Putamen (tissue), 1 donor: ENCODE results near the gene ZMYND11.
"Not testable (repeated sequence)": the region's sequence is repeated elsewhere in the genome, so short reads cannot be mapped to it uniquely, and the experiment has no call there.

Experiments
- DNase-seq: peaks from one replicate; pipeline ENCODE4 v3.0.0-alpha.2; 2016; ENCODE audit warnings: low spot score

ZMYND11 gene

GRCh38 chr10:282294-283139 is 147.3 kb downstream of the ZMYND11 start:
- no peak for DNase-seq

- no peak for DNase-seq
Measured at GRCh38 chr10:283140-283479, 147.9 kb downstream of the ZMYND11 start.

DNA sequence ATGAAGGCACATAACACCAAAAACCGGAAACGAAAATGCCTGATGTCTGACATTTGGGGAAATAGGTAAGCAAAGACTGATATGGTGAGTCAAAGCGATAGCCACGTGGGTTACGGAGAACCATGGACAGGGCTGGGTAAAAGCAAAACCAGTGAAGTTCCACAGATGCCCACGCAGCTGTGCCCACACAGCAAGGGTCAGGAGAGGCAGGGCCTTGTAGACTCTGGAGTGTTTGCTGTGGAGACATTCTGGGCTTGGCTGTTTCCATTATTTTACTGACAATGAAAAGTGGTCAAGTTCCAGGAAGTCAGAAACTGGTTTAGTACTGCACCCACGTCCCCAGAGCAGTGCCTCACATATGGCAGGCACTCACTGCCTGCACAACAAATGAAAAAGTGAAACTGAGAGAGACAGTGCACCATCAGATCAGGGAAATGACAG is 148.7 kb downstream of the ZMYND11 start:
- DNase-seq, result no peak

DNA sequence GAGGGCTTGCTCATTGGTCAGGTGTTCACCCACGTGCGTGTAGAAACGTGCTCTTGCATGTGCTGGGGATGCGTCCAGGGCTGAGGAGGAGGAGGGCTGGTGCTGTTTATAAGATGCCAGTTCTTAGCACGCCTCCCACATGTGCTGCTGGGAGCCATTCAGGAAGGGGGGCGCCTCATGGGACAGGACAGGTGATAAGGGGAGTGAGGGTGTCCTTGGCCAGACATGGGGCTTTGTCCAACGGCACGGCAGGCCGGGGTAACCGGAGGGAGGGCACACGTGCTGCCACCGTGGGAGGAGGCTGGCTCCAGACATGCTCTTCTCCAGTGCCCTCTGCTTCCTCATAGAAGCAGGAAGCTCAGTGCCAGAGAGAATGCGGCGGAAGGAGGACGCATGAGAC is 150.0 kb downstream of the ZMYND11 start:
- DNase-seq, result no peak

DNA sequence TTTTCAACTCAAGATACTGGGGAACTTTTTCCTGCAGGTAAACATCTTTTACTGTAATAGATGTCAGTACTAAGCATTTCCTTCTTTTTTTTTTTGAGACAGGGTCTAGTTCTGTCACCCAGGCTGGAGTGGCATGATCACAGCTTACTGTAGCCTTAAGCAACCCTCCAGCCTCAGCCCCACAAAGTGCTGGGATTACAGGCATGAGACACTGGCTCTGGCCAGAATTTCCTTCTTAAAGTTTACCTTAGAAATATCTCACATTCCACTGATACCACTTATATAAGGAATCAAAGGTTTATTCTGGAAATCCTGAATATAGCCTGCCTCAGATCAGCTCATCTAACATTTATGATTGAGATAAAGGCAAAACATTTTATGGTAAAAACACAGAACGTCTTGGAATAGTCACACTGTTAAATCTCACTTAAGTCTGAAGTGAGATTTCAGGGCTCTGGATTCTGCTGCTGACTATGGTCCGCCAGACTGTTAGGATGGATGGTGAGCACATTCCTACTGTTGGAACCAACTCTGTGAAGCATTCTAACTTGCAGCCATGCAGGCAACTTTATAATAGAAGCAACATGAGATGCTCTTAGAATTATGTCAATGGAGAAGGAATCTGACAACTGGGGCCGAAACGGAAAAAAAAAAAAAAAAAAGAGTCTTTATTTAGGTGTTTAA is 151.9 kb downstream of the ZMYND11 start:
- DNase-seq, result no peak

- no peak for DNase-seq
Measured at GRCh38 chr10:287814-288213, 152.6 kb downstream of the ZMYND11 start.

GRCh38 chr10:288316-289200 is 153.3 kb downstream of the ZMYND11 start:
- no peak for DNase-seq

DNA sequence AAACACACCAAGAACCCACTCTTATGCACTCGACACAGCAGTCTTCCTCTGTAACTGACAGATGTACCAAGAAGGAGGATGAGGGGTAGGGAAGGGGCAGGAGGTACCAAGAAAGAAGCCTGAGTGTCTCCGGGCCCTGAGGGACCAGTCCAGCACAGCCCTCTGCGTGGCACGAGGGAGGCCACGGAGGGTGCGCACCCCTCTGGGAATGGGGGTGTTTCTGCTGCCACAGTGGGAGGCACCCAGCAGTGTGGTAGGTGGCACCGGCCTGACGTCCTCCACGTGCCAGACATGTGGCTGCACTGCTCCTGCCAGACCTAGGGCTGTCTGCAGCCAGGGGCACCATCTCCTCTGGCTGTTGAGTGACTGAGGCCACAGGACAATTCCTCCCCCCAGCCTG is 154.3 kb downstream of the ZMYND11 start:
- DNase-seq, result no peak

DNA sequence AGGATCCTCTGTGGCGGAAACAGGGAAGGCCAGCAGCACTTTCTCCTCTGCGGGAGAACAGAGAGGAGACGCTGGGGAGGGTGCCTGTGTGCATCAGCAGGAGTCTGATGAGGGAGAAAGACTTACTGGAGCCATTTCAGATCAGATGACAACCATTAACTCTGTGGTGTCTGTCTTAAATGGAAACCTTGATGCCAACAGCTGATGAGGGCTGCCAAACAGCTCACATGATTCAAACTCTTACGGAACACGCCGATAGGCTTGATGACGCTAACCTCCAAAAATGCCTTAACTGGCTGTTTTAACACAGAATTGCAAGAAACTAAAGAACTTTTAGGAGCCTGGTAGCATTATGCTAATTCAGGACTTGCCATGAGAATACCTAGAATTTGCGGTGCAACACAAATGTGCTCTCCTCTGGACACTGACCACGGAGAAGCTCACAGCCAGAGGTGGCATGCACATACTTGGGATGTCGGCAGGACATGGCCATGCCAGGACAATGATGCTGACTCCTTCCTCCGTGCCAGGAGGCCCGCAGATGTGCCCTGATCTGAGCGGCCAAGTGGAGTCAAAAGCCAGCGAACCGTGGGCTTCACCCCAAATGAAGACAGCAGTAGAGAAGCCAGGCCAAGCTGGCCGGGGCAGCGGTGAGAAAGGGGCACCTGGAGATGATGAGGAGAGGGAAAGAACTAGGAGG is 154.9 kb downstream of the ZMYND11 start:
- no peak for DNase-seq

DNA sequence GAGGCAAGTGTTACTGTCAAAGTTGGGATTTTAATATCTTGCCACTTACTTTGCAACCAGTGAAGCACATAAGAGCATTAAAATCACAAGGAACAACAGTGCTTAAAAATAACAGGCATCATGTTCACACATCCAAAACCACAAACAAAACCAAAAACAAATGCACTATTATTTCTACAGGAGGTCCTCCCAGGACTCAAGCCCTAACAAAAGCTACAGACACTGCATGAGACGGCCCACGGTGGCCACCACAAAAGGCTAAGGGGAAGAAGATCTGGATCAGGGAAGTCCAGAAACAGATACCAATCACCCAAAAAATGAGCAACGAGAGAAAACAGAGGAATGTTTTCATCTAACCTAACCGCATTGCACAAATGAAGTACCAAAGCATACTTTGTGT is 158.4 kb downstream of the ZMYND11 start:
- no peak for DNase-seq

DNA sequence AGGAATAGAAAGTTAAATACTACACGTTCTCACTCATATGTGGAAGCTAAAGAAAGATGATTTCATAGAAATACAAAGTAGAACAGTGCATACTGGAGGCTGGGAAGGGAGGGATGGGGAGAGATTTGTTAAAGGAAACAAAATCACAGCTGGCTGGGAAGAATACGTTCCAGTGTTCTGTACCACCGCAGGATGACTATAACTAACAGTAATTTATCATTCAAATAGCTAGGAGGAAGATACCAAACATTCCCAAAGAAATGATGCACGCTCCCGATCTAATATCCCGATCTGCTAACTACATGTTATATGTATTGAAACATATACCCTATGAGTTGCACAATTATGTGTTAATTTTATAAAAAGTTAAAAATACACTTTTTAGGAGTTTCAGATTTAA is 162.3 kb downstream of the ZMYND11 start:
- DNase-seq, result no peak

GRCh38 chr10:298033-298432 is 162.8 kb downstream of the ZMYND11 start:
- DNase-seq, result no peak

DNA sequence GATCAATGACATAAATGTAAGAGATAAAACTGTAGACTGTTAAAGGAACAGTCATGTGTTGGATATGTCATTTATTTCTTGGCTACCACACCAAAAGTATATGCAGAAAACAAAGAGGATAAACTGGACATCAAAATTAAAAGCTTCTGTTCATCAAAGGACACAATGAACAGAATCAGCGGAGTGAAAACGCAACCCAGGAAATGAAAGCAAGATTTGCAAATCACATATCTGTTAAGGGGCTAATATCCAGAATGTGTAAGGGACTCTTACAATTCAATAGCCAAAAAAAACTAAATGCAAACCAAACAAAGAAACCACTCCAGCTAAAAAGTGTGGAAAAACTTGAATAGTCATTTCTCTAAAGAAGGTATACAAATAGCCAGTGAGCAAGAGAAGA is 164.3 kb downstream of the ZMYND11 start:
- DNase-seq, result no peak

DNA sequence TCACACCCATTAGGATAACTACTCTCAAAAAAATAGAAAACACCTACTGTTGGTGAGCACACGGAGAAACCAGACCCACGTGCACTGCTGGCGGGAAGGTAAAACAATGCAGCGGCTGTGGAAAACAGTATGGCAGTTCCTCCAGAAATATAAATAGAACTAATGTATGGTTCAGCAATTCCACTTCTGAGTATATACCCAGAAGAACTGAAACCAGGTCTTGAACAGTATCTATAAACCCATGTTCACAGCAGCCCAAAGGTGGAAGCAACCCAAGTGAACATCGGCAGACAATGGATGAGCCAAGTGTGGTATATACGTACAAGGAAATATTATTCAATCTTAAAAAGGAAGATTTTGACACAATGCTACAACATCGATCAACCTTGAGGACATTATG is 164.7 kb downstream of the ZMYND11 start:
- no peak for DNase-seq

GRCh38 chr10:300580-300979 is 165.3 kb downstream of the ZMYND11 start:
- not testable (repeated sequence) for DNase-seq

DNA sequence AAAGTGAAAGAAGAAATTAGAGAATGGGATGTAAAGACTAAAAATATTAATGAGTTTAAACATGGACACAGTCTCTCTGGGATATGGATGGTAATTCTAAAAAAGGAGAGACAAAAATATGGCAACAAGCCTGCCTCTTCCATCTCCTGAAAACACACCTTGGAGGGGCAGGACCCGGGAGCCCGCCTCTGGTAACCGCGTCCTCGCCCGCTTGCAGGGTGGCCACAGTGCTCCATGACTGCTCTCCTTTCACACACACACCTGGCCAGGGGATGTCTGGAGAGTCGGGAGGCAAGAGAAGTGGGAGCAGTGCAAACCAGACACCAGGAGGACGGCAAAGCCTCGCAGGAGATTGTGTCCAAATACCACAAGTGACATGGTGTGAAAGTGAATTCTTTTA is 166.3 kb downstream of the ZMYND11 start:
- no peak for DNase-seq
